Hepatocyte (in vitro differentiated cells): Measurements from ENCODE around the gene SLC9C2.

Experiments used
- EZH2 ChIP-seq: fragments of 200-600 bp; sonication (generic); IDR thresholded peaks from 2 replicates; pipeline ENCODE4 v1.6.1; 2016; ENCODE audit warnings: antibody characterized with exemption, mild to moderate bottlenecking, borderline replicate concordance
- TF ChIP-seq, protein P1 (sequence below): fragments of 200-600 bp; sonication (generic); IDR thresholded peaks from 2 replicates; pipeline ENCODE4 v1.5.1; 2016; ENCODE audit warnings: antibody characterized with exemption, mild to moderate bottlenecking; ENCODE audit not compliant: poor library complexity

DNA sequence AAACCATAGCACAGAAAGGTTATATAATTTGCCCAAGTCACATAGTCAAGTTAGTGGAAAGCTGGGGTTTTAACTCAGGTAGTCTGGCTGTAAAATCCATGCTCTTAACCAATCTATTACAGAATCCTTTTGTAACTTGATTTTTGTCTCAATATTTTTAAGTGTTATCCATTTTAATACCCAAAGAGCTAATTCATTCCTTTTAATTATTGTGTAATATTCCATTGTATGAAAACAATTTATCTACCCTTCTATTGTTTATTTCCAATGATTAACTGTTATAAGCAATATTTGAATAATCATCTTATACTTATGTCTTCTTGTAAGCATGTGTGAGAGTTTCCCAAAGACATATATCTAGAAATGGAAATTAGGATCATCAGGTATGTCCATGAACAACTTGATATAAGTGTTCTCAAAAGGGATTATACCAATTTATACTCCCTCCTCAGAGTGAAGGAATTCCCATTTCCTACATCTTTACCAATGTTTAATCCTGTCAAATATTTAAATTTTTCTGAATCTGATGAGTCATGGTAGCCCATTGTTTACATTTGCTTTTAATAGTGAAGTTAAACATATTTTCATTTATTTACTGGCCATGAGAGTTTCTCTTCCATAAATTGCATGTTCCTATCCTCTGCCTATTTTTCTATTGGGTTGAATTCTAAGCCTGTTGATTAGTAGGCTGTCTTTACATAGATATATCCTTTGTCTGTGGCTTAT is 46.2 kb upstream of the SLC9C2 start:
- TF ChIP-seq, protein P1, sequence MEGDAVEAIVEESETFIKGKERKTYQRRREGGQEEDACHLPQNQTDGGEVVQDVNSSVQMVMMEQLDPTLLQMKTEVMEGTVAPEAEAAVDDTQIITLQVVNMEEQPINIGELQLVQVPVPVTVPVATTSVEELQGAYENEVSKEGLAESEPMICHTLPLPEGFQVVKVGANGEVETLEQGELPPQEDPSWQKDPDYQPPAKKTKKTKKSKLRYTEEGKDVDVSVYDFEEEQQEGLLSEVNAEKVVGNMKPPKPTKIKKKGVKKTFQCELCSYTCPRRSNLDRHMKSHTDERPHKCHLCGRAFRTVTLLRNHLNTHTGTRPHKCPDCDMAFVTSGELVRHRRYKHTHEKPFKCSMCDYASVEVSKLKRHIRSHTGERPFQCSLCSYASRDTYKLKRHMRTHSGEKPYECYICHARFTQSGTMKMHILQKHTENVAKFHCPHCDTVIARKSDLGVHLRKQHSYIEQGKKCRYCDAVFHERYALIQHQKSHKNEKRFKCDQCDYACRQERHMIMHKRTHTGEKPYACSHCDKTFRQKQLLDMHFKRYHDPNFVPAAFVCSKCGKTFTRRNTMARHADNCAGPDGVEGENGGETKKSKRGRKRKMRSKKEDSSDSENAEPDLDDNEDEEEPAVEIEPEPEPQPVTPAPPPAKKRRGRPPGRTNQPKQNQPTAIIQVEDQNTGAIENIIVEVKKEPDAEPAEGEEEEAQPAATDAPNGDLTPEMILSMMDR: no peak
- no peak for TF ChIP-seq EZH2
